HepG2 (cell line): ENCODE measurements around the gene RIMS3. TPM values are rescaled to one million over a fixed set of nuclear protein-coding genes. Genes with fewer than 3 reads are reported as not detected.
A peak's percentile ranks its signal among the peaks of the same experiment; 100 is the strongest.

Experiments
- BCL6 ChIP-seq: IDR thresholded peaks from 2 replicates; pipeline ENCODE4 v1.6.1; 2016; ENCODE audit warnings: missing genetic modification reagents, missing compliant biosample characterization
- BRF2 ChIP-seq: sonication (generic); formaldehyde crosslinking; IDR thresholded peaks from 2 replicates; pipeline ENCODE4 v1.8.1; 2022; ENCODE audit warnings: mild to moderate bottlenecking, missing genetic modification reagents
- FOXA1 ChIP-seq, 2 experiments: fragments of 450-650 bp in 1 of 2; sonication (generic) in 1 of 2; formaldehyde crosslinking in 1 of 2; IDR thresholded peaks; 2 replicates each; pipeline versions ENCODE4 v1.4.0 to v1.6.1; 2016 to 2020; ENCODE audit warnings: missing genetic modification reagents in 1 of 2
- HOXD1 ChIP-seq: sonication (generic); formaldehyde crosslinking; IDR thresholded peaks from 2 replicates; pipeline ENCODE4 v1.5.0; 2020; ENCODE audit warnings: missing genetic modification reagents
- SP2 ChIP-seq: sonication (generic); formaldehyde crosslinking; IDR thresholded peaks from 2 replicates; pipeline ENCODE4 v1.5.1; 2020; ENCODE audit warnings: mild to moderate bottlenecking, missing genetic modification reagents
- SRF ChIP-seq: IDR thresholded peaks from 2 replicates; pipeline ENCODE4 v1.6.1; 2011; ENCODE audit warnings: mild to moderate bottlenecking, low read depth, low read length, moderate library complexity
- ZHX2 ChIP-seq, 2 experiments: sonication (generic) in 1 of 2; formaldehyde crosslinking in 1 of 2; IDR thresholded peaks; 2 replicates each; pipeline versions ENCODE4 v1.6.1 to v1.9.0; 2014 to 2022; ENCODE audit warnings: antibody characterized with exemption in 1 of 2, borderline replicate concordance in 1 of 2, inconsistent platforms in 1 of 2, low read depth in 1 of 2, missing genetic modification reagents in 1 of 2
- ZNF33A ChIP-seq: sonication (generic); formaldehyde crosslinking; IDR thresholded peaks from 2 replicates; pipeline ENCODE4 v1.5.1; 2020; ENCODE audit warnings: missing genetic modification reagents, mild to moderate bottlenecking, moderate library complexity, borderline replicate concordance
- ZNF354B ChIP-seq: sonication (generic); formaldehyde crosslinking; IDR thresholded peaks from 2 replicates; pipeline ENCODE4 v1.8.0; 2022; ENCODE audit warnings: mild to moderate bottlenecking, missing genetic modification reagents
- polyA plus RNA-seq, 8 experiments: library from polyadenylated mRNA; depleted of rRNA in 3 of 8; stranded (reverse) in 7 of 8; unstranded in 1 of 8; fragments of >200 nt; fragmentation: Illumina TruSeq in 4 of 8; extraction: Trizol in 4 of 8; gene quantifications; 2 replicates each; pipeline versions ENCODE4 v1.2.1 to v1.2.3, GENCODE V29; 2011 to 2016; ENCODE audit warnings: low read depth in 4 of 8, missing spikeins in 1 of 8, mixed read lengths in 1 of 8; ENCODE audit not compliant: insufficient read depth in 1 of 8
- total RNA-seq, 5 experiments: library from RNA; depleted of rRNA; stranded (reverse); fragments of >200 nt; fragmentation: Illumina TruSeq; extraction: Trizol; gene quantifications; 2 replicates each; pipeline ENCODE4 v1.2.3, GENCODE V29; 2016; ENCODE audit warnings: low read depth in 1 of 5
- TF ChIP-seq, protein P1 (sequence below): sonication (generic); formaldehyde crosslinking; IDR thresholded peaks from 2 replicates; pipeline ENCODE4 v1.5.1; 2020; ENCODE audit warnings: mild to moderate bottlenecking, missing genetic modification reagents, borderline replicate concordance
- TF ChIP-seq, protein P2 (sequence below): sonication (generic); formaldehyde crosslinking; IDR thresholded peaks from 2 replicates; pipeline ENCODE4 v1.5.1; 2020; ENCODE audit warnings: mild to moderate bottlenecking, missing genetic modification reagents

Gene RIMS3
- total and polyA plus RNA-seq, 2 of the 13 experiments (the other 11 are each of a cell fraction or from before 2014, with no cell fraction given): 2.1 to 5.4 TPM

DNA sequence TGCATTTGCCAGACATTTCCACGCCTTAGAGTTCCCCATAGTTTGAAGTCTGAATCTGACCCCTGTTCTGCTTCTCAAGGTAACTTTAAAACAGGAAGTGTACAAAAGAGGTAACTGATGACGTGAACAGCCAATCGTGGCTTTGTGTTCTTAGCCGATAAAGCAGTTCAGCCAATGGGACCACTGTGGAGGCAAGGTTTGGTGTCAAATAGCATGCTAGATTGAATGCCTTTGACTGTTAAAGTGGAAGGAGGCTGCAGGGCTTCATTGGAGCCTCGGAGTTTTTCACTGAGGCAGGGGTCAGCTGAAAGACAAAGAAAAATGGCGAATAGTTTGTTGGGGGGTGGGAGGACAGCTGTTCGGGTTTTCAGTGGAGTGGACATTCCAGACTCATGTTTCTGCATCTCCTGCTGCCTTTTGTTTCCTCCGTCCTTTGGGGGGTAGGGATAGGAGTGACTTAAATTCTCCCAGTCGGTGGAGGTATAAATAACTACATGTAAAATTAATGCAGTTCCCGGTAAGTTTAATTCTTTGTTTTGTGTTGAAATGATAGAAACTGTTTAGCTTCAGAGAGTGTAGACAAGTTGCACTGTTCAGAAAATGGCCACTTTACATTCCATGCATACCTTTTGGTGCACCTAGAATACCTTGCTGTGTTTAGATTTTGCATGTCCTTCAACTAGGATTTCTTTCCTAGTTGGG, 43.8 kb upstream of the RIMS3 start (continued):
- no peak for TF ChIP-seq ZNF33A (CRISPR knock-in tag)
- TF ChIP-seq SRF: peak; percentile 76
- no peak for TF ChIP-seq FOXA1 (IDR thresholded peaks at IDR 0.05)
- peak; percentile 77 for TF ChIP-seq FOXA1 (CRISPR knock-in tag; IDR thresholded peaks at IDR 0.05)
- no peak for TF ChIP-seq ZNF354B
- 0 out of 2 replicates have a peak, but pooled peaks have one; percentile 49 for TF ChIP-seq BCL6
- peak; percentile 91 for TF ChIP-seq SP2 (CRISPR knock-in tag)
- 0 out of 2 replicates have a peak, but pooled peaks have one; percentile 44 for TF ChIP-seq ZHX2 (IDR thresholded peaks at IDR 0.05; ENCODE audit: low read depth)
- no peak for TF ChIP-seq ZHX2 (CRISPR knock-in tag; IDR thresholded peaks at IDR 0.05; ENCODE audit: borderline replicate concordance)
- TF ChIP-seq, protein P1, sequence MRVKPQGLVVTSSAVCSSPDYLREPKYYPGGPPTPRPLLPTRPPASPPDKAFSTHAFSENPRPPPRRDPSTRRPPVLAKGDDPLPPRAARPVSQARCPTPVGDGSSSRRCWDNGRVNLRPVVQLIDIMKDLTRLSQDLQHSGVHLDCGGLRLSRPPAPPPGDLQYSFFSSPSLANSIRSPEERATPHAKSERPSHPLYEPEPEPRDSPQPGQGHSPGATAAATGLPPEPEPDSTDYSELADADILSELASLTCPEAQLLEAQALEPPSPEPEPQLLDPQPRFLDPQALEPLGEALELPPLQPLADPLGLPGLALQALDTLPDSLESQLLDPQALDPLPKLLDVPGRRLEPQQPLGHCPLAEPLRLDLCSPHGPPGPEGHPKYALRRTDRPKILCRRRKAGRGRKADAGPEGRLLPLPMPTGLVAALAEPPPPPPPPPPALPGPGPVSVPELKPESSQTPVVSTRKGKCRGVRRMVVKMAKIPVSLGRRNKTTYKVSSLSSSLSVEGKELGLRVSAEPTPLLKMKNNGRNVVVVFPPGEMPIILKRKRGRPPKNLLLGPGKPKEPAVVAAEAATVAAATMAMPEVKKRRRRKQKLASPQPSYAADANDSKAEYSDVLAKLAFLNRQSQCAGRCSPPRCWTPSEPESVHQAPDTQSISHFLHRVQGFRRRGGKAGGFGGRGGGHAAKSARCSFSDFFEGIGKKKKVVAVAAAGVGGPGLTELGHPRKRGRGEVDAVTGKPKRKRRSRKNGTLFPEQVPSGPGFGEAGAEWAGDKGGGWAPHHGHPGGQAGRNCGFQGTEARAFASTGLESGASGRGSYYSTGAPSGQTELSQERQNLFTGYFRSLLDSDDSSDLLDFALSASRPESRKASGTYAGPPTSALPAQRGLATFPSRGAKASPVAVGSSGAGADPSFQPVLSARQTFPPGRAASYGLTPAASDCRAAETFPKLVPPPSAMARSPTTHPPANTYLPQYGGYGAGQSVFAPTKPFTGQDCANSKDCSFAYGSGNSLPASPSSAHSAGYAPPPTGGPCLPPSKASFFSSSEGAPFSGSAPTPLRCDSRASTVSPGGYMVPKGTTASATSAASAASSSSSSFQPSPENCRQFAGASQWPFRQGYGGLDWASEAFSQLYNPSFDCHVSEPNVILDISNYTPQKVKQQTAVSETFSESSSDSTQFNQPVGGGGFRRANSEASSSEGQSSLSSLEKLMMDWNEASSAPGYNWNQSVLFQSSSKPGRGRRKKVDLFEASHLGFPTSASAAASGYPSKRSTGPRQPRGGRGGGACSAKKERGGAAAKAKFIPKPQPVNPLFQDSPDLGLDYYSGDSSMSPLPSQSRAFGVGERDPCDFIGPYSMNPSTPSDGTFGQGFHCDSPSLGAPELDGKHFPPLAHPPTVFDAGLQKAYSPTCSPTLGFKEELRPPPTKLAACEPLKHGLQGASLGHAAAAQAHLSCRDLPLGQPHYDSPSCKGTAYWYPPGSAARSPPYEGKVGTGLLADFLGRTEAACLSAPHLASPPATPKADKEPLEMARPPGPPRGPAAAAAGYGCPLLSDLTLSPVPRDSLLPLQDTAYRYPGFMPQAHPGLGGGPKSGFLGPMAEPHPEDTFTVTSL: peak; percentile 62; the same call in 1 of the 2 replicates
- TF ChIP-seq BRF2 (CRISPR knock-in tag): no peak
- TF ChIP-seq HOXD1 (CRISPR knock-in tag): no peak
- TF ChIP-seq, protein P2, sequence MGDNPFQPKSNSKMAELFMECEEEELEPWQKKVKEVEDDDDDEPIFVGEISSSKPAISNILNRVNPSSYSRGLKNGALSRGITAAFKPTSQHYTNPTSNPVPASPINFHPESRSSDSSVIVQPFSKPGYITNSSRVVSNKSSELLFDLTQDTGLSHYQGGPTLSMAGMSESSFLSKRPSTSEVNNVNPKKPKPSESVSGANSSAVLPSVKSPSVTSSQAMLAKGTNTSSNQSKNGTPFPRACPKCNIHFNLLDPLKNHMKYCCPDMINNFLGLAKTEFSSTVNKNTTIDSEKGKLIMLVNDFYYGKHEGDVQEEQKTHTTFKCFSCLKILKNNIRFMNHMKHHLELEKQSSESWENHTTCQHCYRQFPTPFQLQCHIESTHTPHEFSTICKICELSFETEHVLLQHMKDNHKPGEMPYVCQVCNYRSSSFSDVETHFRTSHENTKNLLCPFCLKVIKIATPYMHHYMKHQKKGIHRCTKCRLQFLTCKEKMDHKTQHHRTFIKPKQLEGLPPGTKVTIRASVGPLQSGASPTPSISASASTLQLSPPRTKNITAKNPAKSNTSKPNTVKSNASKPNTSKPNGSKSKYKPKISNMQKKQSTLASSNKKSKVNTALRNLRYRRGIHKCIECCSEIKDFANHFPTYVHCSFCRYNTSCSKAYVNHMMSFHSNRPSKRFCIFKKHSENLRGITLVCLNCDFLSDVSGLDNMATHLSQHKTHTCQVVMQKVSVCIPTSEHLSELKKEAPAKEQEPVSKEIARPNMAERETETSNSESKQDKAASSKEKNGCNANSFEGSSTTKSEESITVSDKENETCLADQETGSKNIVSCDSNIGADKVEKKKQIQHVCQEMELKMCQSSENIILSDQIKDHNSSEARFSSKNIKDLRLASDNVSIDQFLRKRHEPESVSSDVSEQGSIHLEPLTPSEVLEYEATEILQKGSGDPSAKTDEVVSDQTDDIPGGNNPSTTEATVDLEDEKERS (CRISPR knock-in tag): no peak
